A549 (cell line): ENCODE results near the gene DDI2.

ENCODE experiments used
- CHD2 ChIP-seq: fragments of 150-350 bp; IDR thresholded peaks from 2 replicates; pipeline ENCODE4 v1.6.1; 2014; ENCODE audit warnings: low read length; ENCODE audit not compliant: partially characterized antibody
- EP300 ChIP-seq, 2 experiments: fragments of >200 bp; sonication (Bioruptor Twin); formaldehyde crosslinking; IDR thresholded peaks; 2 replicates in 1 of 2; 3 replicates in 1 of 2; pipeline ENCODE4 v1.6.1; 2016 to 2017
- POLR2A ChIP-seq: IDR thresholded peaks from 2 replicates; pipeline ENCODE4 v1.6.1; 2012; ENCODE audit warnings: mild to moderate bottlenecking, low read length
- RFX5 ChIP-seq: fragments of 450-650 bp; IDR thresholded peaks from 2 replicates; pipeline ENCODE4 v1.7.1; 2014; ENCODE audit warnings: antibody characterized with exemption, mild to moderate bottlenecking, moderate library complexity
- SREBF2 ChIP-seq: fragments of 450-650 bp; IDR thresholded peaks from 2 replicates; pipeline ENCODE4 v1.6.1; 2014; ENCODE audit warnings: mild to moderate bottlenecking, moderate library complexity
- TF ChIP-seq, protein P1 (sequence below): fragments of >200 bp; sonication (Bioruptor Twin); formaldehyde crosslinking; IDR thresholded peaks from 3 replicates; pipeline ENCODE4 v1.5.1; 2016

DNA sequence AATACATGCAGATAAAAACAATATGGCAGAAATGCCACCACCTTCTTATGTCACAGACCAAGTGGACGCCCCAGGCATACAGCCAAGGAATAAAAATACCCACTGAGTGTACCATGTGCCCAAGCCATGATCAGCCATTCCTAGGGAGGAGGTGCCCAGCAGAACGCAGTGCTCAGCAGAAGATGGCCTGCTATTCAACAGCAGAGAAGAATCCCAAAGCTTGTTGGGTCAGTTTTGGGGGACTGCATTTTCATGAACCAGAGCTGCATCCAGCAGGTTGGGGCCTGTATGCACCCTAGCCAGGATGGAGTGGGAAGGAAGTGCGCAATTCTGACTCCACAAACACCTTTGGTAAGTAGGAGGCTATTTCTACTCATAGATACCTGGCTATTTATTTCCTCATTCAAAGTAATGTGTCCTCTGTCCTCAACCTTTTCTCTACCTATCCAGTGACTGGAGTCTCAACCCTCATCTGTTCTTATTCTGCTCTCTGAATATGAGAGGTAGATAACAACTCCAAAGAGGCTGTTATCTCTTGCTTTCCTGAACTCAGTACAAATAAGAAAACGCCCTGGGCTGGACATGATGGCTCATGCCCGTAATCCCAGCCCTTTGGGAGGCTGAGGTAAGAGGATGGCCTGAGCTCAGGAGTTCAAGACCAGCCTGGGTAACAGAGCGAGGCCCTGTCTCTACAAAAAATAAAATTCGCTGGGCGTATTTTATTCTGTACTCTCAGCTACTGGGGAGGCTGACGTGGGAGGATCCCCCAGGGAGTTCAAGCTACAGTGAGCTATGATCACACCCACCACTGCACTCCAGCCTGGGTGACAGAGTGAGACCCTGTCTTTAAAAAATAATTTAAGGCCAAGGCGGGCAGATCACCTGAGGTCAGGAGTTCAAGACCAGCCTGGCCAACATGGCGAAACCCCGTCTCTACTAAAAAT is 64.4 kb downstream of the DDI2 start:
- TF ChIP-seq, protein P1, sequence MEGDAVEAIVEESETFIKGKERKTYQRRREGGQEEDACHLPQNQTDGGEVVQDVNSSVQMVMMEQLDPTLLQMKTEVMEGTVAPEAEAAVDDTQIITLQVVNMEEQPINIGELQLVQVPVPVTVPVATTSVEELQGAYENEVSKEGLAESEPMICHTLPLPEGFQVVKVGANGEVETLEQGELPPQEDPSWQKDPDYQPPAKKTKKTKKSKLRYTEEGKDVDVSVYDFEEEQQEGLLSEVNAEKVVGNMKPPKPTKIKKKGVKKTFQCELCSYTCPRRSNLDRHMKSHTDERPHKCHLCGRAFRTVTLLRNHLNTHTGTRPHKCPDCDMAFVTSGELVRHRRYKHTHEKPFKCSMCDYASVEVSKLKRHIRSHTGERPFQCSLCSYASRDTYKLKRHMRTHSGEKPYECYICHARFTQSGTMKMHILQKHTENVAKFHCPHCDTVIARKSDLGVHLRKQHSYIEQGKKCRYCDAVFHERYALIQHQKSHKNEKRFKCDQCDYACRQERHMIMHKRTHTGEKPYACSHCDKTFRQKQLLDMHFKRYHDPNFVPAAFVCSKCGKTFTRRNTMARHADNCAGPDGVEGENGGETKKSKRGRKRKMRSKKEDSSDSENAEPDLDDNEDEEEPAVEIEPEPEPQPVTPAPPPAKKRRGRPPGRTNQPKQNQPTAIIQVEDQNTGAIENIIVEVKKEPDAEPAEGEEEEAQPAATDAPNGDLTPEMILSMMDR: no peak
- TF ChIP-seq RFX5 (no peak), CHD2 (no peak), EP300 (IDR thresholded peaks at IDR 0.05) (no peak), POLR2A (no peak), SREBF2 (no peak)
